ENCODE data around the gene PTPN7. TPM values are rescaled to one million over a fixed set of nuclear protein-coding genes. Genes with fewer than 3 reads are reported as not detected.

Gene PTPN7
- total and polyA plus RNA-seq, 10 of the 15 experiments (the other 5 are each of a cell fraction or from before 2014, with no cell fraction given), result 7.9 to 117 (median 102) TPM

- no peaks in the 10 kb centered on the region for H3K36me3 ChIP-seq (ENCODE audit: control insufficient read depth in 2 of 2, insufficient read depth in 2 of 2, low read length in 1 of 2)
- CTCF ChIA-PET, result interaction anchor here (1.0 to 12.4 kb wide), 8 partner anchors 9 to 532 kb away, joined by 3 to 171 read pairs (median 6); partner anchors contain the start of gene PTPN7
- peaks cover 0 to 3% of the 10 kb centered on the region in 2 experiments; a peak in 2 of 4 replicates for H3K27me3 ChIP-seq (replicated peaks in 1 of 2; ENCODE audit: control insufficient read depth in 2 of 2, insufficient read depth in 2 of 2, low read length in 1 of 2)
- no peak for DNase-seq (ENCODE audit: low read depth, low spot score)
- SMC1A ChIA-PET (ENCODE audit: uncharacterized antibody, unreplicated experiment), result interaction anchor here (1.3 to 1.7 kb wide), 3 partner anchors 30 to 130 kb away, joined by 3 read pairs; no protein-coding TSS in a partner anchor
- intact Hi-C loops (cut with micrococcal nuclease; ENCODE audit: unreplicated experiment), result no loop called here
- H4K20me1 ChIP-seq (ENCODE audit: control insufficient read depth, insufficient read depth), result no peaks in the 10 kb centered on the region
- ATAC-seq, result no peak
- no peaks in the 10 kb centered on the region for H3K9me3 ChIP-seq (replicated peaks; ENCODE audit: control insufficient read depth, insufficient read depth, low read length)
- no peak overlapping the region for H3K4me2 ChIP-seq (ENCODE audit: control insufficient read depth, insufficient read depth)
- no peaks in the 10 kb centered on the region for H3K79me2 ChIP-seq (ENCODE audit: control insufficient read depth, insufficient read depth, low read length)
- FAIRE-seq, result no peak
- H3K27ac ChIP-seq (ENCODE audit: control insufficient read depth, insufficient read depth), result no peak overlapping the region
- H3K4me3 ChIP-seq, result no peak overlapping the region
- no TSS peak for BruUV-seq (replicated peaks)
- H3K9ac ChIP-seq (ENCODE audit: control insufficient read depth, insufficient read depth, low read length), result no peak overlapping the region
- POLR2A ChIA-PET, result interaction anchor here (1.6 kb wide), 1 partner anchor 32 kb away, joined by 4 read pairs; no protein-coding TSS in a partner anchor
- WGBS (ENCODE audit: insufficient coverage, insufficient replicate concordance, low lambda C conversion rate, missing lambda C conversion rate), result 22% methylated on average over 8 of the region's 8 CpGs
- H3K4me1 ChIP-seq (ENCODE audit: control insufficient read depth, insufficient read depth, low read length), result no peaks in the 10 kb centered on the region
- no peak overlapping the region for H2AFZ ChIP-seq (ENCODE audit: control insufficient read depth, low read depth, low read length)
- in situ Hi-C loops (cut with MboI), result loop anchor here (5.0 kb wide), 1 partner anchor 125 kb away; no protein-coding TSS in a partner anchor
- TF ChIP-seq NR2F1 (conservative IDR thresholded peaks at IDR 0.05), result no peak
- TF ChIP-seq NKRF (conservative IDR thresholded peaks at IDR 0.05), result no peak
- no peak for TF ChIP-seq HSF1 (IDR thresholded peaks at IDR 0.05; ENCODE audit: low read depth, low read length)
- TF ChIP-seq POLR2AphosphoS2 (IDR thresholded peaks at IDR 0.05; ENCODE audit: low read depth, low read length), result no peak
- no peak for TF ChIP-seq FOS (IDR thresholded peaks at IDR 0.05; ENCODE audit: borderline replicate concordance, extremely low read depth, insufficient read length)
- no peak for TF ChIP-seq PKNOX1 (IDR thresholded peaks at IDR 0.05)
- TF ChIP-seq SMARCA5 (IDR thresholded peaks at IDR 0.05), result no peak
- no peak for TF ChIP-seq TARDBP (IDR thresholded peaks at IDR 0.05; ENCODE audit: borderline replicate concordance)
- TF ChIP-seq PAX5 (IDR thresholded peaks at IDR 0.05; ENCODE audit: borderline replicate concordance, low read depth, low read length), result no peak
- RAD21 ChIA-PET (ENCODE audit: unreplicated experiment), result interaction anchor here (1.9 to 2.1 kb wide), 2 partner anchors 25 to 32 kb away, joined by 8 to 10 read pairs; no protein-coding TSS in a partner anchor
These were observed 26.8 kb upstream of the PTPN7 start for GRCh38 chr1:202187041-202187671.
